HG03025 (cell line): ENCODE results near the gene SEMA3D.

Experiments
- ATAC-seq: cut with Tn5 transposase; IDR thresholded peaks from one replicate; pipeline ENCODE4 v1.9.1; 2021; ENCODE audit warnings: mild to moderate bottlenecking, moderate library complexity; ENCODE audit not compliant: unreplicated experiment, low FRiP score

The SEMA3D gene

GRCh38 chr7:85041605-85042216 lies 145.1 kb downstream of the SEMA3D start:
- no peak for ATAC-seq

- peak; percentile 95 for ATAC-seq
Observed at GRCh38 chr7:85039196-85039923, 147.5 kb downstream of the SEMA3D start.

GRCh38 chr7:85038466-85038865 lies 148.4 kb downstream of the SEMA3D start:
- ATAC-seq, result no peak

GRCh38 chr7:85033263-85033662 lies 153.6 kb downstream of the SEMA3D start:
- no peak for ATAC-seq

GRCh38 chr7:85031475-85031874 lies 155.4 kb downstream of the SEMA3D start:
- no peak for ATAC-seq

GRCh38 chr7:85030893-85031292 lies 156.0 kb downstream of the SEMA3D start:
- ATAC-seq, result peak; percentile 53

- peak; percentile 91 for ATAC-seq
Observed at GRCh38 chr7:85025312-85025756, 161.5 kb downstream of the SEMA3D start.

- ATAC-seq, result no peak
Observed at GRCh38 chr7:85023916-85024315, 162.9 kb downstream of the SEMA3D start.

GRCh38 chr7:85023066-85023712 lies 163.7 kb downstream of the SEMA3D start:
- ATAC-seq, result no peak

GRCh38 chr7:85022064-85022697 lies 164.7 kb downstream of the SEMA3D start:
- no peak for ATAC-seq

GRCh38 chr7:85021101-85021704 lies 165.7 kb downstream of the SEMA3D start:
- no peak for ATAC-seq

- no peak for ATAC-seq
Observed at GRCh38 chr7:85019778-85020177, 167.1 kb downstream of the SEMA3D start.

GRCh38 chr7:85019176-85019575 lies 167.7 kb downstream of the SEMA3D start:
- ATAC-seq, result no peak

GRCh38 chr7:85018498-85018897 lies 168.4 kb downstream of the SEMA3D start:
- no peak for ATAC-seq

- no peak for ATAC-seq
Observed at GRCh38 chr7:85016286-85016685, 170.6 kb downstream of the SEMA3D start.

GRCh38 chr7:85014936-85015660 lies 171.8 kb downstream of the SEMA3D start:
- no peak for ATAC-seq

GRCh38 chr7:85011127-85011526 lies 175.7 kb downstream of the SEMA3D start:
- no peak for ATAC-seq

- ATAC-seq, result no peak
Observed at GRCh38 chr7:85010306-85010705, 176.6 kb downstream of the SEMA3D start.

GRCh38 chr7:85006754-85007153 lies 180.1 kb downstream of the SEMA3D start:
- no peak for ATAC-seq

- no peak for ATAC-seq
Observed at GRCh38 chr7:85004402-85004801, 182.5 kb downstream of the SEMA3D start.
